HepG2 (cell line): ENCODE data around the gene EIF6. TPM values are rescaled to one million over a fixed set of nuclear protein-coding genes. Genes with fewer than 3 reads are reported as not detected.
A peak's percentile ranks its signal among the peaks of the same experiment; 100 is the strongest.

Source experiments
- DPF2 ChIP-seq: sonication (generic); formaldehyde crosslinking; IDR thresholded peaks from 2 replicates; pipeline ENCODE4 v1.4.0; 2020; ENCODE audit warnings: mild to moderate bottlenecking, low read depth, missing genetic modification reagents, borderline replicate concordance
- ESRRA ChIP-seq: sonication (generic); formaldehyde crosslinking; IDR thresholded peaks from 2 replicates; pipeline ENCODE4 v1.5.1; 2020; ENCODE audit warnings: mild to moderate bottlenecking, low read depth, missing genetic modification reagents
- HMGXB4 ChIP-seq, 2 experiments: sonication (generic) in 1 of 2; formaldehyde crosslinking in 1 of 2; IDR thresholded peaks; 2 replicates each; pipeline versions ENCODE4 v1.4.0 to v1.6.1; 2018 to 2020; ENCODE audit warnings: missing genetic modification reagents in 2 of 2, borderline replicate concordance in 1 of 2, low read depth in 1 of 2, mild to moderate bottlenecking in 1 of 2, missing biosample characterization in 1 of 2
- MEF2D ChIP-seq: sonication (generic); formaldehyde crosslinking; IDR thresholded peaks from 2 replicates; pipeline ENCODE4 v1.5.1; 2020; ENCODE audit warnings: mild to moderate bottlenecking, missing genetic modification reagents
- PAXIP1 ChIP-seq: sonication (generic); formaldehyde crosslinking; conservative IDR thresholded peaks from 2 replicates; pipeline ENCODE4 v1.4.0; 2020; ENCODE audit warnings: mild to moderate bottlenecking, missing genetic modification reagents, moderate library complexity
- POLR2A ChIP-seq, 2 experiments: IDR thresholded peaks; 2 replicates each; pipeline ENCODE4 v1.6.1; 2011; ENCODE audit warnings: low read depth in 2 of 2, low read length in 2 of 2, mild to moderate bottlenecking in 1 of 2, moderate library complexity in 1 of 2; ENCODE audit not compliant: insufficient read depth in 1 of 2
- RERE ChIP-seq: IDR thresholded peaks from 2 replicates; pipeline ENCODE4 v1.6.1; 2016; ENCODE audit warnings: low read depth, missing genetic modification reagents, missing compliant biosample characterization
- SNAPC2 ChIP-seq: sonication (generic); formaldehyde crosslinking; IDR thresholded peaks from 2 replicates; pipeline ENCODE4 v1.8.1; 2022; ENCODE audit warnings: mild to moderate bottlenecking, missing genetic modification reagents
- SOX13 ChIP-seq, 3 experiments: fragments of 450-650 bp in 1 of 3; sonication (generic) in 1 of 3; formaldehyde crosslinking in 1 of 3; IDR thresholded peaks in 2 of 3; conservative IDR thresholded peaks in 1 of 3; 2 replicates each; pipeline versions ENCODE4 v1.5.0 to v1.6.1; 2016 to 2020; ENCODE audit warnings: antibody characterized with exemption in 1 of 3, mild to moderate bottlenecking in 1 of 3, missing compliant biosample characterization in 1 of 3, missing genetic modification reagents in 1 of 3, moderate library complexity in 1 of 3
- TSC22D2 ChIP-seq: sonication (generic); formaldehyde crosslinking; IDR thresholded peaks from 2 replicates; pipeline ENCODE4 v1.5.1; 2020; ENCODE audit warnings: missing genetic modification reagents, mild to moderate bottlenecking, borderline replicate concordance
- ZKSCAN5 ChIP-seq: sonication (generic); formaldehyde crosslinking; IDR thresholded peaks from 2 replicates; pipeline ENCODE4 v1.5.1; 2020; ENCODE audit warnings: mild to moderate bottlenecking, missing genetic modification reagents
- ZNF432 ChIP-seq: sonication (generic); formaldehyde crosslinking; IDR thresholded peaks from 2 replicates; pipeline ENCODE4 v1.5.0; 2020; ENCODE audit warnings: missing genetic modification reagents, mild to moderate bottlenecking, borderline replicate concordance
- ZNF770 ChIP-seq: sonication (generic); formaldehyde crosslinking; IDR thresholded peaks from 2 replicates; pipeline ENCODE4 v1.5.0; 2020; ENCODE audit warnings: mild to moderate bottlenecking, missing genetic modification reagents
- polyA plus RNA-seq, 8 experiments: library from polyadenylated mRNA; depleted of rRNA in 3 of 8; stranded (reverse) in 7 of 8; unstranded in 1 of 8; fragments of >200 nt; fragmentation: Illumina TruSeq in 4 of 8; extraction: Trizol in 4 of 8; gene quantifications; 2 replicates each; pipeline versions ENCODE4 v1.2.1 to v1.2.3, GENCODE V29; 2011 to 2016; ENCODE audit warnings: low read depth in 4 of 8, missing spikeins in 1 of 8, mixed read lengths in 1 of 8; ENCODE audit not compliant: insufficient read depth in 1 of 8
- total RNA-seq, 5 experiments: library from RNA; depleted of rRNA; stranded (reverse); fragments of >200 nt; fragmentation: Illumina TruSeq; extraction: Trizol; gene quantifications; 2 replicates each; pipeline ENCODE4 v1.2.3, GENCODE V29; 2016; ENCODE audit warnings: low read depth in 1 of 5

EIF6 gene
- total and polyA plus RNA-seq, 2 of the 13 experiments (the other 11 are each of a cell fraction or from before 2014, with no cell fraction given) = 462 to 466 TPM

GRCh38 chr20:35327074-35327976 is 42.8 kb upstream of the EIF6 start (continued):
- TF ChIP-seq ZNF770 (peak; percentile 84), TSC22D2 (CRISPR knock-in tag) (peak; percentile 16; the same call in 1 of the 2 replicates), ZNF432 (CRISPR knock-in tag) (0 out of 2 replicates have a peak, but pooled peaks have one; percentile 4), HMGXB4 (CRISPR knock-in tag; IDR thresholded peaks at IDR 0.05; ENCODE audit: borderline replicate concordance in 1 of 2, low read depth in 1 of 2) (peak in 1 of 2 experiments; percentile 57; a peak in 3 of 4 replicates), DPF2 (CRISPR knock-in tag) (peak; percentile 99), PAXIP1 (CRISPR knock-in tag) (peak; percentile 100), SNAPC2 (CRISPR knock-in tag) (peak; percentile 90; the same call in 1 of the 2 replicates), MEF2D (CRISPR knock-in tag) (peak; percentile 97), POLR2A (IDR thresholded peaks at IDR 0.05; ENCODE audit: insufficient read depth in 1 of 2, low read depth in 2 of 2, low read length in 2 of 2) (peak in 1 of 2 experiments; percentile 12; a peak in 1 of 4 replicates), ESRRA (CRISPR knock-in tag) (peak; percentile 99), ZKSCAN5 (no peak), RERE (CRISPR knock-in tag) (peak; percentile 97), SOX13 (IDR thresholded peaks at IDR 0.05) (peak; percentile 99), SOX13 (CRISPR knock-in tag; conservative IDR thresholded peaks at IDR 0.05 in 1 of 2, IDR thresholded peaks at IDR 0.05 in 1 of 2) (peak; percentile 11 to 100; a peak in 2 of 4 replicates)
